HCT116 (cell line): Measurements from ENCODE around the gene TACC2. TPM values are rescaled to one million over a fixed set of nuclear protein-coding genes. Genes with fewer than 3 reads are reported as not detected.

Source experiments
- ATAC-seq: fragments of 200-7000 bp; cut with Tn5 transposase; 2 replicates; pipeline ENCODE4 v1.9.1; 2020; ENCODE audit warnings: mild to moderate bottlenecking, moderate library complexity
- BruUV-seq: library from RNA; stranded (reverse); fragments of 400-500 nt; replicated peaks from 2 replicates; lab custom pipeline; 2021; lab: Mats Ljungman, UMichigan
- CTCF ChIA-PET: fragments of 300-600 bp; sonication (Branson Sonifier 250); formaldehyde crosslinking; loops from one replicate; lab custom pipeline; 2021; ENCODE audit warnings: antibody characterized with exemption; lab: Charles Lee
- POLR2A ChIA-PET: fragments of 300-600, 350-600 bp; sonication (Branson Sonifier 250); formaldehyde crosslinking; loops from one replicate; lab custom pipeline; 2021; ENCODE audit warnings: antibody characterized with exemption; lab: Charles Lee
- RAD21 ChIA-PET, 2 experiments: fragments of 300-600 bp; sonication (Branson Sonifier 250); formaldehyde crosslinking; loops; one replicate each; lab custom pipeline; 2023; ENCODE audit warnings: low total read pairs in 2 of 2; ENCODE audit not compliant: uncharacterized antibody in 2 of 2, unreplicated experiment in 2 of 2, low non-redundant PET in 1 of 2; lab: Charles Lee
- DNase-seq: peaks from one replicate; pipeline ENCODE4 v3.0.0-alpha.2; 2010; ENCODE audit warnings: low read depth, low spot score
- H2AFZ ChIP-seq: fragments of 200-600 bp; shearing (Covaris generic), sonication (generic); 2 replicates; pipeline ENCODE4 v1.6.1; 2017; ENCODE audit warnings: low read depth, mixed run types, mixed read lengths, antibody characterized with exemption, low read length; ENCODE audit not compliant: poor library complexity, severe bottlenecking
- H3K27ac ChIP-seq: 2 replicates; pipeline ENCODE4 v1.5.1; 2012; ENCODE audit warnings: low read depth, low read length
- H3K27me3 ChIP-seq: fragments of 200-600 bp; sonication (generic); 2 replicates; pipeline ENCODE4 v1.6.1; 2016; ENCODE audit warnings: mixed run types, low read length, mixed read lengths; ENCODE audit not compliant: insufficient read depth
- H3K36me3 ChIP-seq, 2 experiments: fragments of 200-500 bp in 1 of 2; fragments of 200-600 bp in 1 of 2; sonication (Bioruptor generic) in 1 of 2; sonication (generic) in 1 of 2; 2 replicates each; pipeline versions ENCODE4 v1.5.1 to v1.6.1; 2014 to 2016; ENCODE audit warnings: low read length in 2 of 2, inconsistent platforms in 1 of 2, mixed read lengths in 1 of 2, mixed run types in 1 of 2; ENCODE audit not compliant: insufficient read depth in 2 of 2, control insufficient read depth in 1 of 2
- H3K4me1 ChIP-seq, 2 experiments: fragments of 200-600 bp in 1 of 2; sonication (generic) in 1 of 2; 2 replicates each; pipeline versions ENCODE4 v1.5.1 to v1.6.1; 2012 to 2017; ENCODE audit warnings: low read length in 2 of 2, inconsistent platforms in 1 of 2, mild to moderate bottlenecking in 1 of 2, mixed read lengths in 1 of 2, mixed run types in 1 of 2, moderate library complexity in 1 of 2; ENCODE audit not compliant: insufficient read depth in 2 of 2, control insufficient read depth in 1 of 2
- H3K4me2 ChIP-seq: fragments of 200-600 bp; sonication (generic); 2 replicates; pipeline ENCODE4 v1.6.1; 2017; ENCODE audit warnings: mixed run types, low read length, mixed read lengths
- H3K4me3 ChIP-seq, 2 experiments: fragments of 200-600 bp in 1 of 2; sonication (generic) in 1 of 2; replicated peaks in 1 of 2; 2 replicates each; pipeline ENCODE4 v1.5.1; 2011 to 2016; ENCODE audit warnings: low read length in 2 of 2, control low read depth in 1 of 2, low read depth in 1 of 2, mild to moderate bottlenecking in 1 of 2, mixed read lengths in 1 of 2, mixed run types in 1 of 2
- H3K79me2 ChIP-seq: fragments of 200-600 bp; sonication (generic); 2 replicates; pipeline ENCODE4 v1.6.1; 2017; ENCODE audit warnings: mild to moderate bottlenecking, mixed run types, low read length, moderate library complexity, mixed read lengths; ENCODE audit not compliant: insufficient read depth
- H3K9ac ChIP-seq: fragments of 200-600 bp; sonication (generic); 2 replicates; pipeline ENCODE4 v1.6.1; 2016; ENCODE audit warnings: low read length, mixed read lengths
- H3K9me2 ChIP-seq: fragments of 200-600 bp; sonication (generic), shearing (Covaris generic); 2 replicates; pipeline ENCODE4 v1.6.1; 2017; ENCODE audit warnings: mixed run types, mild to moderate bottlenecking, moderate library complexity; ENCODE audit not compliant: insufficient read depth
- H3K9me3 ChIP-seq, 2 experiments: fragments of 200-500 bp in 1 of 2; fragments of 200-600 bp in 1 of 2; sonication (Bioruptor generic) in 1 of 2; sonication (generic) in 1 of 2; 2 replicates each; pipeline ENCODE4 v1.6.1; 2014 to 2017; ENCODE audit warnings: low read length in 2 of 2, mixed read lengths in 2 of 2, inconsistent platforms in 1 of 2, low read depth in 1 of 2, mild to moderate bottlenecking in 1 of 2, mixed run types in 1 of 2, moderate library complexity in 1 of 2; ENCODE audit not compliant: control insufficient read depth in 1 of 2, insufficient read depth in 1 of 2
- H4K20me1 ChIP-seq: fragments of 200-600 bp; sonication (generic), shearing (Covaris generic); 2 replicates; pipeline ENCODE4 v1.6.1; 2017; ENCODE audit warnings: mixed run types, mild to moderate bottlenecking, moderate library complexity; ENCODE audit not compliant: insufficient read depth
- CEBPB ChIP-seq: IDR thresholded peaks from 2 replicates; pipeline ENCODE4 v1.6.1; 2012; ENCODE audit warnings: low read depth
- CTCF ChIP-seq, 3 experiments: fragments of 200-600 bp in 1 of 3; sonication (generic) in 1 of 3; IDR thresholded peaks in 2 of 3; conservative IDR thresholded peaks in 1 of 3; 2 replicates each; pipeline ENCODE4 v1.5.1; 2012 to 2017; ENCODE audit warnings: low read depth in 2 of 3, low read length in 2 of 3, antibody characterized with exemption in 1 of 3, borderline replicate concordance in 1 of 3, control low read depth in 1 of 3, mild to moderate bottlenecking in 1 of 3, mixed read lengths in 1 of 3, mixed run types in 1 of 3, moderate library complexity in 1 of 3; ENCODE audit not compliant: insufficient read depth in 1 of 3
- ELF1 ChIP-seq: IDR thresholded peaks from 2 replicates; pipeline ENCODE4 v1.6.1; 2012; ENCODE audit warnings: low read depth, borderline replicate concordance
- JUND ChIP-seq: IDR thresholded peaks from 2 replicates; pipeline ENCODE4 v1.6.1; 2012
- MAX ChIP-seq: IDR thresholded peaks from 2 replicates; pipeline ENCODE4 v1.6.1; 2012
- RAD21 ChIP-seq: IDR thresholded peaks from 2 replicates; pipeline ENCODE4 v1.6.1; 2012; ENCODE audit warnings: low read depth, mild to moderate bottlenecking
- SIN3A ChIP-seq: IDR thresholded peaks from 2 replicates; pipeline ENCODE4 v1.6.1; 2012; ENCODE audit warnings: low read depth
- SP1 ChIP-seq: IDR thresholded peaks from 2 replicates; pipeline ENCODE4 v1.6.1; 2012; ENCODE audit warnings: low read depth
- SRF ChIP-seq: IDR thresholded peaks from 2 replicates; pipeline ENCODE4 v1.6.1; 2012; ENCODE audit warnings: low read depth
- YY1 ChIP-seq: IDR thresholded peaks from 2 replicates; pipeline ENCODE4 v1.6.1; 2011; ENCODE audit warnings: low read length, low read depth, moderate library complexity, mild to moderate bottlenecking; ENCODE audit not compliant: insufficient replicate concordance; ENCODE audit errors: extremely low read depth
- ZNF274 ChIP-seq: fragments of 200-500 bp; sonication (Bioruptor generic); IDR thresholded peaks from 2 replicates; pipeline ENCODE4 v1.6.1; 2014; ENCODE audit warnings: mild to moderate bottlenecking, low read depth, low read length, inconsistent platforms
- intact Hi-C: fragments of 100-400 bp; cut with micrococcal nuclease; formaldehyde crosslinking; loops from 2 replicates; pipeline ENCODE4 v1.10.0; 2022
- total RNA-seq: library from RNA; stranded (reverse); gene quantifications from one replicate; pipeline ENCODE4 v1.2.1, GENCODE V29; 2021; ENCODE audit not compliant: unreplicated experiment
- TF ChIP-seq, protein P1 (sequence below): IDR thresholded peaks from 2 replicates; pipeline ENCODE4 v1.6.1; 2012
- TF ChIP-seq, protein P2 (sequence below): IDR thresholded peaks from 2 replicates; pipeline ENCODE4 v1.6.1; 2011; ENCODE audit warnings: mild to moderate bottlenecking, low read length, moderate library complexity; ENCODE audit not compliant: insufficient replicate concordance; ENCODE audit errors: extremely low read depth

Gene TACC2
- total RNA-seq, 1 experiment from 2014 or later: 38.6 TPM

DNA sequence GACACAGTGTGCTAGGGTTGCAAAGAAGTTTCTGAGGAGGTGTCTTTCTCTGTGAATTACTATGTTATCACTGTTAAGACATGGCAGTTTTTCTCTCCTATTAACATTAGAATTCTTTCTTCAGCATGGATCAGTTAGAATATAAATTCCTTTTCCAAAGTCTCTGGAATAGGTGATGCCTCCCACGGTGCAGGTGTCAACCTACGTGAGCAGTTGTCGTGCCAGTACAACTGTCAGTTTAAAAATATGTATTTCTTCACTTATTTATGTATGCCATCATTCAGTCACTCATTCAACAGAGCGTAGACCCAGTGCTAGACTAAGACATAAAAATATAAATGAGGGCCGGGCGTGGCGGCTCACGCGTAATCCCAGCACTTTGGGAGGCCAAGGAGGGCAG, 83.5 kb downstream of the TACC2 start:
- TF ChIP-seq YY1: no peak
- no peak for TF ChIP-seq JUND
- no peak for TF ChIP-seq SP1
- no peak for TF ChIP-seq ZNF274
- TF ChIP-seq, protein P1, sequence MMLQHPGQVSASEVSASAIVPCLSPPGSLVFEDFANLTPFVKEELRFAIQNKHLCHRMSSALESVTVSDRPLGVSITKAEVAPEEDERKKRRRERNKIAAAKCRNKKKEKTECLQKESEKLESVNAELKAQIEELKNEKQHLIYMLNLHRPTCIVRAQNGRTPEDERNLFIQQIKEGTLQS: no peak
- TF ChIP-seq, protein P2, sequence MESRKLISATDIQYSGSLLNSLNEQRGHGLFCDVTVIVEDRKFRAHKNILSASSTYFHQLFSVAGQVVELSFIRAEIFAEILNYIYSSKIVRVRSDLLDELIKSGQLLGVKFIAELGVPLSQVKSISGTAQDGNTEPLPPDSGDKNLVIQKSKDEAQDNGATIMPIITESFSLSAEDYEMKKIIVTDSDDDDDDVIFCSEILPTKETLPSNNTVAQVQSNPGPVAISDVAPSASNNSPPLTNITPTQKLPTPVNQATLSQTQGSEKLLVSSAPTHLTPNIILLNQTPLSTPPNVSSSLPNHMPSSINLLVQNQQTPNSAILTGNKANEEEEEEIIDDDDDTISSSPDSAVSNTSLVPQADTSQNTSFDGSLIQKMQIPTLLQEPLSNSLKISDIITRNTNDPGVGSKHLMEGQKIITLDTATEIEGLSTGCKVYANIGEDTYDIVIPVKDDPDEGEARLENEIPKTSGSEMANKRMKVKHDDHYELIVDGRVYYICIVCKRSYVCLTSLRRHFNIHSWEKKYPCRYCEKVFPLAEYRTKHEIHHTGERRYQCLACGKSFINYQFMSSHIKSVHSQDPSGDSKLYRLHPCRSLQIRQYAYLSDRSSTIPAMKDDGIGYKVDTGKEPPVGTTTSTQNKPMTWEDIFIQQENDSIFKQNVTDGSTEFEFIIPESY: no peak
- no peak for TF ChIP-seq CEBPB
- TF ChIP-seq RAD21: no peak
- TF ChIP-seq ELF1: no peak
- no peak for TF ChIP-seq MAX
- no peak for TF ChIP-seq SIN3A
- TF ChIP-seq CTCF (IDR thresholded peaks at IDR 0.05 in 2 of 3, conservative IDR thresholded peaks at IDR 0.05 in 1 of 3; ENCODE audit: borderline replicate concordance in 1 of 3, insufficient read depth in 1 of 3, low read depth in 2 of 3, low read length in 2 of 3): no peak
- no peak for TF ChIP-seq SRF
- ChIA-PET CTCF (no interaction called here), RAD21 (no interaction called here), POLR2A (no interaction called here)
- no peak overlapping the region for H3K9ac ChIP-seq
- no peaks in the 10 kb centered on the region for H4K20me1 ChIP-seq
- H3K27me3 ChIP-seq: no peaks in the 10 kb centered on the region
- no peaks in the 10 kb centered on the region for H3K9me3 ChIP-seq
- H3K27ac ChIP-seq: no peak overlapping the region
- no peaks in the 10 kb centered on the region for H3K9me2 ChIP-seq
- H3K4me3 ChIP-seq: no peak overlapping the region
- BruUV-seq: no TSS peak
- no peaks in the 10 kb centered on the region for H3K36me3 ChIP-seq
- H3K4me2 ChIP-seq: no peak overlapping the region
- intact Hi-C loops: no loop called here
- ATAC-seq (no peak), DNase-seq (no peak)
- no peaks in the 10 kb centered on the region for H3K79me2 ChIP-seq
- H2AFZ ChIP-seq: no peak overlapping the region
- peaks cover 9 to 12% of the 10 kb centered on the region in 2 experiments for H3K4me1 ChIP-seq
